ENCODE data around the gene LRMDA.
"Not testable (repeated sequence)": the region's sequence is repeated elsewhere in the genome, so short reads cannot be mapped to it uniquely, and the experiment has no call there.

Gene LRMDA

DNA sequence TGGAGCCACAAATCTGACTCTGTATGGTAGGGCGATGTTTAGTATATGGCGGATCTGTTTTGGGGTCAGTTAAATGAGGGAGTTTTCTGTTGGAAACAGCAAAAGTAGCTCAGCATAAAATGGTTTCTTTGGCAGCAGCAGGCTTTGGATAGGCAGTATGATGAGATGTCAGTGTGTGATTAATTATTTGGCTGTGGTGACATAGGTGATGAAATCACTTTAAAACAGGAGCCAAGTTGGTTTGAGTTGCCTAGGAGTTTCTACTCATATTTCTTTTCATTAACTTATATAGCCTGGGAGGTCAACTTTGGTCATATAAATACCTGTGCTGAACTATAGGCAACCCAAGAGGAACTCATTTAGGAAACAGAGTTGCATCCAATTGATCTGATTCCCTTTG is 291.2 kb downstream of the LRMDA start:
- DNase-seq, result no peak

DNA sequence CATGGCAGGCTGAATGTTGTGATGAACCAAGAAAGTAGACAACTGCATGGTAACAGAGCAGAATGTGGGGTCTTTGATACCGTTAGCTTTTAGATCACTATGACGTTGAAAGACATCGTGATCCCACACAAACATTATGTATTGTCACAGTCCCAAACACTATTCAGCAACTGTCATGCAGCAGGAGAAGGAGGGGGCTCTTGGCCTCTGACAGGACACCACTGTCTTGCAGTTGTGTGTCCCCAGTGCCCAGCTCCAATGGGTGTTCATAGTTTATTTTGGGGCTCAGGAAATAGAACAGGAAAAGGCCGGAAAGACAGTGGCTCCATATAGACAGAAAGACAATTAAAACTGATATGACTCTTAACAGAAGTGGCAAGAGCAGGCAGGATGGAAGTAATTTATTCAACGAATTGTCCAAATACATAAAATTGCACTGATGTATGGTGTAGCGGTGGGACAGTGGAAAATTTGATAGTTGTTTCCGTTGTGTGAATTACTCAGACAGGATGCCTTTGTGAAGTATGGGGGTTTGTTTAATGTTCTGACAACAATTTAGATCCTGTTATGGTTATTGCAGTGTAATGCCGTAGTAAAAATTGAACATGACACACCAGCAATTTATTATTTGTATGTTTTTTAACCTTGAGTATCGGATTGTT is 292.0 kb downstream of the LRMDA start:
- no peak for DNase-seq

DNA sequence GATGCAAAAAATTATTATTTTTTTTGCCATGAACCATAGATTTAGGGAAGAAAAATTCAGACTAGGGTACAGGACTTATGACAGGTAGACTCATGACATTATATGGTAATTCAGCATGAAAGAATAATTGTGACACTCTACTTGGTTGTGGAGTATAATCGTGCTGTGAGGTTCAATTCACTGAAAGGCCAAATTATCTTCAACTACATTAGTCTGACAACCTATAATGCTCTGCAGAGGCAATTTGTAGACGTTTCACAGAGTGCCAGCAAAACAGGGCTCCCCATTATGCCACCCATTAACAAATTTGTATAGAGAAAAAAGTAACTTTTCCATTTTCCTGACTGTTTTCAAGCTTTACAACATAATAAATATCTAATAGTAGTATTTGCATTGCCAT is 292.6 kb downstream of the LRMDA start:
- no peak for DNase-seq

DNA sequence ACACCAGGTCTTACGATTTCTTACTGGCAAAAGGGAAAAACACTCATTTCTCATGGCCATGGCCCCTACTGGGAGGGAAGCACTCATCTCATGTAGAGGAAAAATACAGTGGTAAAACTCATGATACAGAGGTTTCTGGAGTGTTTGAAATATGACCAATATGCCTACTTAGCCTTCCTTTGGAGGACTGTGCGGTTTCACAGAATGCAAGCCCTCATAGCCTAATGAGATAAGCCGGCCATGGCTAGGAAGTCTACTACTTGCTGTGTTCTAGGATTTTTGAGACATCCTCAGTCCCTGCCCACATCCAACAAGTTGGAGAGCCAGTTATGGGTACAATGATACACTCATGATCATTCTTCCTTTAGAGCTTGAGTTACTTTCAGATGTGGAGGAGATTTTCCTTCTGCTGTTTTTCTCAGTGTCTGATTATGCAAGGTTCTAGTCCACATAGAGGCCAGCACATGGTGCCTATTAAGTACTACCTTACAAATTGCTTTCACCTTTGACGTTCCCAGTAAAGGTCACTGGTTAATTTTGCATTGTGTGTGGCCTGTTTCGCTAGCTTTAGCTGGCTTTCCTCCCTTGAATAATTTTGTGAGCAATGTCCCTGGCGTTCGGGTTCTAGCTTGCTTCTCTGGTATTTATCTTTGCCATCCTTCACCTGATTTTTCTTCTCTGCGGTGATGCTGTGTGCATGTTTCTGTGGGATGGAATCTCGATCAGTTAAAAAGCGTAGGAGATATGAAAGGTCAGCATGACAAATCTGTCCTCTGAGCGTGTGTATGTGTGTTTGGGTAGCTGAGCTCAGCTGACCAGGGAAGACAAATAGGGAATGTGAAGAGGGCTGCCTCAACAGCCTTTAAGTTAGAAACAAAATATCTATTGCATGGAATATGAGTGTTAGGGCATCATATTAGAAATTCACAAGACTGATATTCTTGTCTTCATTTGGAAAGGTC is 295.4 kb downstream of the LRMDA start:
- DNase-seq, result no peak

GRCh38 chr10:75730847-75731246 is 299.4 kb downstream of the LRMDA start:
- DNase-seq, result no peak

GRCh38 chr10:75733135-75733890 is 301.9 kb downstream of the LRMDA start:
- DNase-seq, result no peak

DNA sequence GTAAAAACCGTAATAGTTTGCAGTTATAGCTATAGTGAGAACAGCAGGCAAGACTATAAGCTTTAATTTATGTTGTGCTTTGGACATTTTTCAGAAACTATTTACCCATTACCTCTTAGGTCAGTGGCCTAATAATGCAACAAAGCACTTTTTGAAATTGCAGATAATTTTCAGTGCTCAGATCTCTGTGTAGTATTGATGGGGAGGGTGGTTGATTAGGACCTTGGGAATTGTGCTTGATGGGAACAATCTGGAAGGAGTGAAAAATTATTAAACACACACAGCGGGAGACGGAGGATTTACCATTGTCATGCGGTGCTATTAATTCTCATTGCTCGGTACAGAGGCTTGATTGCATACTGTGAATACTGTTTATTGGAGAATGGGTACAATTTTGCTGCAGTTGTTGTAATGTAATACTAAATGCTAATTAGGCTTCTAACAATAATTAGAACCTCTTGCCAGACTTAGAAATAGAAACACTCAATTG is 304.8 kb downstream of the LRMDA start:
- DNase-seq, result no peak

DNA sequence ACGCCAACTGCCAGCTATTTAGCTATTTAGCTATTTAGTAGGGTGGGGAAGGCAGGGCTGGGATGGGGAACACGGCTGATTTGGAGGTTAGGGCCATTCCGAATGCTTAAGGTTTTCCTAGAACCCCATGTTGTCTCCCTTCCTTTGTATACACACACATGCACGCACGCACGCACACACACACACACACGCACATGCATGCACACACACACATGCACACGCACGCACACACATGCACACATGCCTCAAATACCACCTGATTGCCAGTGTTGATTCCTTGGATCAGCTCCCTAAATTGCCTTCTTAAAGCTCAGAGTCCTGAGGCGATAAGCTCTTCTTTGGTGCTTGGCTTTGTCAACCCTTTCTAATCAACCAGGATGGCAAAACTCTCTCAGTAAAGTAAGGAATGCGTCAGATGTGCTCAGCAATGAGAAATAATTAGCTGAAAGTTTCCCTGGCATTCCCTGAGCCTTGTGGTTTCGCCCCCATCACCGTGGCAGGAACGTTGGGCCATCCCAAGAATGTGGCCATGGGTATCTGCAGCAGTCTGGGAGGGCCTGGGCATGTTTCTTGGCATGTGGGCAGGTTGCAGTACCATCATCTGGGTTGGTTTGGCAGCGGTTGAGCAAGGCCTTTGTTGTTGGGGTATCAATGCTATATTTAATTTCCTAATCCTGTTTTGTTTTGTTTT is 305.6 kb downstream of the LRMDA start:
- no peak for DNase-seq

DNA sequence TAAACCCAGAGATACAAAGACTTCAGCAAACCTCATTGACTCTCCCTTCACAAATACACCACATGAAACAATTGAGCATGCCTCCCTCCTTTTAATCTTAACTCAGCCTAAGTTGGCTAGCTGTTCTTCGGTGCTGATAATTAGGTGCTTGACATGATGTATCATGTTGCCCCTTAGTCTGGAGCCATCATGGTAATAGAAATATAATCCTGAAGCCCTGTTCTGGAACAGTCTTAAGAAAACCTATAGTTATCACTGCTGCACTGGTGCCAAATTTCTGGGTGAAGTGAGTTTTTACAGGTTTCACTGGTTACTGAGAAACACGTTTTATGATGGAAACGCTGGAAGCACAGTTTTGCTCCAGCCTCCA is 306.1 kb downstream of the LRMDA start:
- DNase-seq, result no peak

- no peak for DNase-seq
Observed at GRCh38 chr10:75738924-75739323, 307.5 kb downstream of the LRMDA start.

GRCh38 chr10:75739414-75740143 is 308.2 kb downstream of the LRMDA start:
- DNase-seq, result no peak

DNA sequence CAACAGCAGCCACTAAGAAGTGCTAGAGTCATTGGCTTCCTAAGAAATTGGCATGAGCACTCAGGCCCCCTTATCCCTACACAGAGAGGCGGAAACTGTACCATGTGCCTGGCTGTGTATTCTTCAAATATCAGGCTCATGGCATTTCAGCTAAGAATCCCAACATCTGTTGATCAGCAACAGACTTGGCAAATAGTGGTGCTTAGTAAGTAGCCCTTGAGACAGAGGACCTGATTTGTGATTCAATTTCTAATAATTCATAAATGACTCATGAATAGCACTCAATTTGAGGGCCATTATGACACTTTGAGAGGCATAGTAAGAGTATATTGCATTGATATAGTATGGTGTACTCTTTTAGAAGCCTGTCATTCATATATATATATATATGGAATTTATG is 309.1 kb downstream of the LRMDA start:
- no peak for DNase-seq

DNA sequence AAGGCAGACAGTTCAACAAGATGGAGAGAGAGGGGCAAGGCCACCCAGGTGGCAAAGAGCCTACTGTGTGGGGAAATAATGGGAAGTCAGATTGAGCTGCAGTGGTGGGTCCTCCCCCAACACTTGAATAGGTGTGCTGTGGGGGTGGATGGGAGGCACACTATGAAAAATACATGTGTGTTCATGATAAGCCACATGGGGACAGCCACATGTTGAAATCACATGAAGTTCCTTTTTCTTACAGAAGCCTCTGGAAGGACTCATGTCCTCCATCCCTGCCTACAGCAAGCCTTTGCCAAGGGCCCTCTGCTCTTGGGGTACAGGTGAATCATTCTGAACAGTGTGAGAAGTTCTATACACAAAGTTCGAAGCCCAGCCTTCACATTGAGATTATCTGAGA is 310.9 kb downstream of the LRMDA start:
- no peak for DNase-seq

DNA sequence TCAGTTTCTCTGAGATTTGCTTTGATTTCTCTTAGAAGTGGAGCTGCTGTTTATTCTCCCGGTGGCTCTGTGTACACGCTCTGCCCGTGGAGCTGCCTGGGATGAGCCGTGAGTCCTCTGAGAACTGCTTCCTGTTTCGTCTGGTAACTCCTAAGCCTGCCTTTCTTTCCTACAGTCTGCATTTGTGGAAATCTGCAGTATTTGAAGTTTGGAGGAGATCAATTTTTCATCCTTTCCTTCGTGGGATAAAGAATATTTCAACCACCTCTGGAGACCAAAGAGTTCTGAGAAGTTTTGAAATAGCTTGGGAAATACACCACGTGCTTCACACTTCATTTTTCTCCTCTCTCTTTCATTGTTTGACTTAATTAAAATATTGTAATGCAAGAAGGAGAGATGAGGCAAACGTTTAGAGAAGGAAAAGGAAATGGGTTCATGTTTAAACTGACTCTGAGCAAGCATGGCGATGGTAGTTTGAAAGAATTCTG is 311.9 kb downstream of the LRMDA start:
- DNase-seq, result no peak

GRCh38 chr10:75744261-75744660 is 312.8 kb downstream of the LRMDA start:
- DNase-seq, result no peak

- no peak for DNase-seq
Observed at GRCh38 chr10:75746356-75746755, 314.9 kb downstream of the LRMDA start.

DNA sequence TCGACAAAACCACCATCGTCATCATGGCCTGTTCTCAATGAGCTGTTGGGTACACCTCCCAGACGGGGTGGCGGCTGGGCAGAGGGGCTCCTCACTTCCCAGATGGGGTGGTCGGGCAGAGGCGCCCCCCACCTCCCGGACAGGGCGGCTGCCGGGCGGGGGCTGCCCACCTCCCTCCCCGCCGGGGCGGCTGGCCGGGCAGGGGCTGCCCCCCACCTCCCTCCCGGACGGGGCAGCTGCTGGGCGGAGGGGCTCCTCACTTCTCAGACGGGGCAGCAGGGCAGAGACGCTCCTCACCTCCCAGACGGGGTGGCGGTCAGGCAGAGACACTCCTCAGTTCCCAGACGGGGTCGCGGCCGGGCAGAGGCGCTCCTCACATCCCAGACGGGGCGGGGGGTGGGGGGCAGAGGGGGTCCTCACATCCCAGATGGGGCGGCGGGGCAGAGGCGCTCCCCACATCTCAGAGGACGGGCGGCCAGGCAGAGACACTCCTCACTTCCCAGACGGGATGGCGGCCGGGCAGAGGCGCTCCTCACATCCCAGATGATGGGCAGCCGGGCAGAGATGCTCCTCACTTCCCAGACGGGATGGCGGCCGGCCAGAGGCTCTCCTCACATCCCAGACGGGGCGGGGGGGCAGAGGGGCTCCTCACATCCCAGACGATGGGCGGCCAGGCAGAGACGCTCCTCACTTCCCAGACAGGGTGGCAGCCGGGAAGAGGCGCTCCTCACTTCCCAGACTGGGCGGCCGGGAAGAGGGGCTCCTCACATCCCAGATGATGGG is 318.9 kb downstream of the LRMDA start:
- not testable (repeated sequence) for DNase-seq

GRCh38 chr10:75751232-75751631 is 319.8 kb downstream of the LRMDA start:
- no peak for DNase-seq

- no peak for DNase-seq
Observed at GRCh38 chr10:75753621-75754020, 322.2 kb downstream of the LRMDA start.

- no peak for DNase-seq
Observed at GRCh38 chr10:75754096-75754831, 322.8 kb downstream of the LRMDA start.
